NCI-H128 (cell line): ENCODE measurements around the gene TICAM2.
"Not testable (repeated sequence)": the region's sequence is repeated elsewhere in the genome, so short reads cannot be mapped to it uniquely, and the experiment has no call there.

Experiments
- DNase-seq: peaks from one replicate; lab custom pipeline; 2025; ENCODE audit not compliant: unreplicated experiment; lab: John Stamatoyannopoulos, UW

Gene TICAM2

GRCh38 chr5:115601701-115602590 lies at the start of gene TICAM2:
Gene TICAM2 (minus strand): TSS chr5:115602479. CDS start chr5:115581256, 21,223 bp downstream.
- no peak for DNase-seq

GRCh38 chr5:115649541-115649940 lies 47.3 kb upstream of the TICAM2 start:
- DNase-seq, result no peak

- no peak for DNase-seq
Observed at GRCh38 chr5:115648056-115648455, 45.8 kb upstream of the TICAM2 start.

- DNase-seq, result not testable (repeated sequence)
Observed at GRCh38 chr5:115645386-115645785, 43.1 kb upstream of the TICAM2 start.

GRCh38 chr5:115644046-115644445 lies 41.8 kb upstream of the TICAM2 start:
- no peak for DNase-seq

- DNase-seq, result no peak
Observed at GRCh38 chr5:115641948-115642347, 39.7 kb upstream of the TICAM2 start.

GRCh38 chr5:115640274-115640673 lies 38.0 kb upstream of the TICAM2 start:
- DNase-seq, result no peak

- DNase-seq, result no peak
Observed at GRCh38 chr5:115639377-115639776, 37.1 kb upstream of the TICAM2 start.

GRCh38 chr5:115637507-115637906 lies 35.2 kb upstream of the TICAM2 start:
- no peak for DNase-seq

- DNase-seq, result no peak
Observed at GRCh38 chr5:115636008-115636407, 33.7 kb upstream of the TICAM2 start.

- peak; percentile 14 for DNase-seq
Observed at GRCh38 chr5:115634343-115635132, 32.3 kb upstream of the TICAM2 start.

- no peak for DNase-seq
Observed at GRCh38 chr5:115629903-115630302, 27.6 kb upstream of the TICAM2 start.

GRCh38 chr5:115627295-115627865 lies 25.1 kb upstream of the TICAM2 start:
- no peak for DNase-seq

GRCh38 chr5:115626445-115626823 lies 24.2 kb upstream of the TICAM2 start:
- DNase-seq, result no peak

- peak; percentile 88 for DNase-seq
Observed at GRCh38 chr5:115625579-115626444, 23.5 kb upstream of the TICAM2 start, which contains the start of gene TMED7. Gene TMED7 (minus strand): TSS chr5:115626036. CDS start chr5:115625792, 244 bp downstream.

GRCh38 chr5:115624994-115625393 lies 22.7 kb upstream of the TICAM2 start:
- DNase-seq, result no peak

- no peak for DNase-seq
Observed at GRCh38 chr5:115623658-115624057, 21.4 kb upstream of the TICAM2 start.

- no peak for DNase-seq
Observed at GRCh38 chr5:115621365-115621900, 19.2 kb upstream of the TICAM2 start.

- no peak for DNase-seq
Observed at GRCh38 chr5:115616892-115617291, 14.6 kb upstream of the TICAM2 start.

GRCh38 chr5:115616472-115616871 lies 14.2 kb upstream of the TICAM2 start:
- DNase-seq, result no peak
